ENCODE data around the gene BPIFB3.

DNA sequence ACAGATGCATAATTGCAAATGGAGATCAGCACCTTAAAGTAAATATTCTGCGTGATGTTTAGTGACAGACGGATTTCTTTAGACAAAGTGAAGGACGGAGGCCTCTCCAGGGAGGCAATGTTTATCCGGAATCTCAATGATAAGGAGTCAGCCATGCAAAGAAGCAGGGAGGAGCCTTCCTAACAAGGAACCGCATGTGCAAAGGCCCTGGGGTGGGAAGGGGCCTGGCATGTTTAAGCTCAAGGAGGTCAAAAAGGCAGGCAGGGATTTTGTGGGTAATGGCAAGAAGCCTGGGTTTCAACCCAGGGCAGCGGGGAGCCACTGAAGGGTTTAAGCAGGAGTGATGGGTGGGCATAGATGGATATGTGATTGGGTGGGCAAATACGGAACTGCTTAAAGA is 678 bp downstream of the BPIFB3 start:
- TF ChIP-seq EP300 (IDR thresholded peaks at IDR 0.05) (no peak), POLR2AphosphoS5 (IDR thresholded peaks at IDR 0.05) (no peak), POLR2A (IDR thresholded peaks at IDR 0.05) (no peak)
- TF ChIP-seq, protein P1, sequence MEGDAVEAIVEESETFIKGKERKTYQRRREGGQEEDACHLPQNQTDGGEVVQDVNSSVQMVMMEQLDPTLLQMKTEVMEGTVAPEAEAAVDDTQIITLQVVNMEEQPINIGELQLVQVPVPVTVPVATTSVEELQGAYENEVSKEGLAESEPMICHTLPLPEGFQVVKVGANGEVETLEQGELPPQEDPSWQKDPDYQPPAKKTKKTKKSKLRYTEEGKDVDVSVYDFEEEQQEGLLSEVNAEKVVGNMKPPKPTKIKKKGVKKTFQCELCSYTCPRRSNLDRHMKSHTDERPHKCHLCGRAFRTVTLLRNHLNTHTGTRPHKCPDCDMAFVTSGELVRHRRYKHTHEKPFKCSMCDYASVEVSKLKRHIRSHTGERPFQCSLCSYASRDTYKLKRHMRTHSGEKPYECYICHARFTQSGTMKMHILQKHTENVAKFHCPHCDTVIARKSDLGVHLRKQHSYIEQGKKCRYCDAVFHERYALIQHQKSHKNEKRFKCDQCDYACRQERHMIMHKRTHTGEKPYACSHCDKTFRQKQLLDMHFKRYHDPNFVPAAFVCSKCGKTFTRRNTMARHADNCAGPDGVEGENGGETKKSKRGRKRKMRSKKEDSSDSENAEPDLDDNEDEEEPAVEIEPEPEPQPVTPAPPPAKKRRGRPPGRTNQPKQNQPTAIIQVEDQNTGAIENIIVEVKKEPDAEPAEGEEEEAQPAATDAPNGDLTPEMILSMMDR (IDR thresholded peaks at IDR 0.05): no peak
